Gastrocnemius medialis (tissue), 4 donors: ENCODE data around the gene TSPAN11.

Source experiments
- CTCF ChIP-seq, 5 experiments: fragments of 450-650 bp in 3 of 5; fragments of 200-600 bp in 2 of 5; sonication (generic) in 2 of 5; IDR thresholded peaks in 4 of 5; conservative IDR thresholded peaks in 1 of 5; 1 replicate in 4 of 5; 2 replicates in 1 of 5; pipeline ENCODE4 v1.5.1; 2016 to 2019; ENCODE audit warnings: antibody characterized with exemption in 5 of 5, mild to moderate bottlenecking in 3 of 5, moderate library complexity in 3 of 5
- POLR2A ChIP-seq, 2 donors: fragments of 450-650 bp; IDR thresholded peaks; one replicate each; pipeline ENCODE4 v1.6.1; 2017; ENCODE audit warnings: antibody characterized with exemption in 2 of 2, mild to moderate bottlenecking in 2 of 2, moderate library complexity in 2 of 2

GRCh38 chr12:30974746-30975500 lies 48.4 kb downstream of the TSPAN11 start:
- TF ChIP-seq CTCF (IDR thresholded peaks at IDR 0.05 in 4 of 5, conservative IDR thresholded peaks at IDR 0.05 in 1 of 5) (no peak), POLR2A (IDR thresholded peaks at IDR 0.05) (no peak)
